ENCODE measurements around the gene RBM20.
A peak's percentile ranks its signal among the peaks of the same experiment; 100 is the strongest.
"Not testable (repeated sequence)": the region's sequence is repeated elsewhere in the genome, so short reads cannot be mapped to it uniquely, and the experiment has no call there.

RBM20 gene

DNA sequence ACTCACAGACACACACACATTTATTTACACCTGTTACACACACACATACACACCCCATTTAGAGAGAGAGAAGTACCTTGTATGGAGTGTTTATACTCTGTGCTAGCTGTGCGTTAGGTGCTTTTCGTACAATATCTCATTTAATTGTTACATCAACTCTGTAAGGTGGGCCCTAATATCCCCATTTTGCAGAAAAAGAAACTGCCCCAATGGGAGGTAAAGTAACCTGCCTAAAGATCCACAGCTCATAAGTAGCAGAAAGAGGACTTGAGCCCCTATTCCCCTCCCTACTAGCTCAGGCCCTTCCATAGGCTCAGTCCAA, 23.8 kb upstream of the RBM20 start:
- POLR2A ChIA-PET: no interaction called here
- CTCF ChIA-PET: interaction anchor here (0.9 to 3.2 kb wide), 3 partner anchors 10 to 52 kb away, joined by 3 to 17 read pairs (median 10); no protein-coding TSS in a partner anchor

DNA sequence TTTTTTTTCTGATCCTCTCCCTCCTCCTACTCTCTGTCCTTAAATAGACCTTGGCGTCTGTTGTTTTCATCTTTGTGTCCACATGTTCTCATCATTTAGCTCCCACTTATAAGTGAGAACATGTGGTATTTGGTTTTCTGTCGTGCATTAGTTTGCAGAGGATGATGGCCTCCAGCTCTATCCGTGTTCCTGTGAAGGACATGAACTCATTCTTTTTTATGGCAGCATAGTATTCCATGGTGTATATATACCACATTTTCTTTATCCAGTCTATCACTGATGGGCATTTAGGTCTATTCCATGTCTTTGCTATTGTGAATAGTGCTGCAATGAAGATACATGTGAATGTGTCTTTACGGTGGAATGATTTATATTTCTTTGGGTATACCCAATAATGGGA, 20.8 kb upstream of the RBM20 start:
- DNase-seq (ENCODE audit: low read depth, low spot score); POLR2A ChIA-PET; H3K4me3 ChIP-seq (ENCODE audit: low read depth, low read length): not testable (repeated sequence)
- CTCF ChIA-PET: interaction anchor here (0.8 to 2.5 kb wide), 5 partner anchors 12 to 49 kb away, joined by 3 to 20 read pairs (median 6); no protein-coding TSS in a partner anchor

More for the DNA sequence above, 23.8 kb upstream of the RBM20 start:
- no peak for DNase-seq (ENCODE audit: low read depth, low spot score)
- no peak overlapping the region for H3K4me3 ChIP-seq (ENCODE audit: low read depth, low read length)
- TF ChIP-seq, protein P1, sequence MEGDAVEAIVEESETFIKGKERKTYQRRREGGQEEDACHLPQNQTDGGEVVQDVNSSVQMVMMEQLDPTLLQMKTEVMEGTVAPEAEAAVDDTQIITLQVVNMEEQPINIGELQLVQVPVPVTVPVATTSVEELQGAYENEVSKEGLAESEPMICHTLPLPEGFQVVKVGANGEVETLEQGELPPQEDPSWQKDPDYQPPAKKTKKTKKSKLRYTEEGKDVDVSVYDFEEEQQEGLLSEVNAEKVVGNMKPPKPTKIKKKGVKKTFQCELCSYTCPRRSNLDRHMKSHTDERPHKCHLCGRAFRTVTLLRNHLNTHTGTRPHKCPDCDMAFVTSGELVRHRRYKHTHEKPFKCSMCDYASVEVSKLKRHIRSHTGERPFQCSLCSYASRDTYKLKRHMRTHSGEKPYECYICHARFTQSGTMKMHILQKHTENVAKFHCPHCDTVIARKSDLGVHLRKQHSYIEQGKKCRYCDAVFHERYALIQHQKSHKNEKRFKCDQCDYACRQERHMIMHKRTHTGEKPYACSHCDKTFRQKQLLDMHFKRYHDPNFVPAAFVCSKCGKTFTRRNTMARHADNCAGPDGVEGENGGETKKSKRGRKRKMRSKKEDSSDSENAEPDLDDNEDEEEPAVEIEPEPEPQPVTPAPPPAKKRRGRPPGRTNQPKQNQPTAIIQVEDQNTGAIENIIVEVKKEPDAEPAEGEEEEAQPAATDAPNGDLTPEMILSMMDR (IDR thresholded peaks at IDR 0.05; ENCODE audit: insufficient read depth, low read length, missing control alignments): no peak

DNA sequence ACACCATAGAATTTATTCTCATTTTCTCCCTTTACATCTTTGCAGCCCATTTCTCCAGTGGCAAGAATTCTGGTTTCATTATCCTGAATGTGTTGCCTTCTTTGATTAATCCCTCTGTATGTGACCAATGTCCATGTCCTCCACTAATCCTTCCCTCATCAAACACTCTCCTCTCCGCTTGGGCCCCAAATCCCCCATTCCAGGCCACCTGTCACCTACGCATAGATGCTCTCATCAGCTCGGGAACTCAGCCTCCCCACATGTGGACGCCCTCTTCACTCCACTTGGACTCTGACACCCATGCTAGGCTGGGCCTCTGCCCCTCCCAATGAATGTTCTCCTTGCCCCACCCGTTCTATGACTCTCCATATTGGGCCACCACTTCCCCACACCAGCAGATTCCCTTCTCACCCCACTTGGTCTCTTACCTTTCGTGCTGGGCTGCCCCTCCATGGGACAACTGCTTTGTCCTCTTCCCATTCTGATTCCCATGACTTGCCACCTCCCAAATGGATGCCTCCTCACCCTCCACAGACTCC, 18.7 kb upstream of the RBM20 start:
- ChIA-PET CTCF (no interaction called here), POLR2A (no interaction called here)
- DNase-seq (ENCODE audit: low read depth, low spot score): no peak
- TF ChIP-seq, protein P1 (IDR thresholded peaks at IDR 0.05; ENCODE audit: insufficient read depth, low read length, missing control alignments): no peak
- no peak overlapping the region for H3K4me3 ChIP-seq (ENCODE audit: low read depth, low read length)

DNA sequence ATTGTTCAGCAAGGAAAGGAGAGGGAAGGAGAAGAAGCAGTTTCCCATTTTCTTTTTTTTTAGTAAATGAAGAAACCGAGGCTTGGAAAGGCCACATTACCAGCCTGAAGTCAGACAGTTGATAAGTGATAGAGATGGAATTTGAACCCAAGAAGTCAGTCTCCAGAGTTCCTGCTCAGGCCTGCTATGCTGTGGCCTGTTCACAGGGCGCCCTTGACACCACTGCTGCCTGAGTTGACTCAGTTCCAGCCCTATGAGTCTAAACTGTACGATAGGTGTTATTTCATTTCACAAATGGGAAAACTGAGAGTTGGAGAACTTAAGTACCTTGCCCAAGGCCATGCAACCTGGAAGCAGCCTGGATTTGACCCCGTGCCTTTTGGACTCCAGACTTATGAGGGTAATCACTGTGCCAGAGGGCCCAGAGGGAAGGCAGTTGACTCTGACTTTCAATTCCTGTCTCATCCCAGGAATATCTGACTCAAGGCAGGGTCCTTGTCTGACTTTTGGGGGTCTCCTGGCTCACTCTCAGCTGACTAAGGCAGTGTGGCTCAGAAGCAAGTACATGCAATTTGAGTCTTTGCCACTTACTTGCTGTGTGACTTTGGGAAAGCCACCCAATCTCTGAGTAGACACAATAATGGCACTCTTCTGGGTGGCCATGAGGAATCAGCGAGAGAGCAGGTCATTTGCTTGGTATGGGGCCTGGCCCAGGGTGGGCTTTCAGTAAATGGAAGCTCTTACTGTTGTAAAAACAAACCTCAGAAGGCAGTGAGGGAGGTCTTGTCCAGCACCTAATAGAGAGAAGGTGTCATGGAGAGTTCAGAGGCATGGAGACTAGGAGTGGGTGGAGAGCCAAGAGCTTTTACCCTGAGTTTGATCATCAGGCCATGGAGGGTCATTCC, 17.9 kb upstream of the RBM20 start:
- TF ChIP-seq, protein P1 (IDR thresholded peaks at IDR 0.05; ENCODE audit: insufficient read depth, low read length, missing control alignments): no peak
- CTCF ChIA-PET: interaction anchor here (0.9 to 1.5 kb wide), 2 partner anchors 17 to 46 kb away, joined by 4 to 5 read pairs; no protein-coding TSS in a partner anchor
- H3K4me3 ChIP-seq (ENCODE audit: low read depth, low read length): no peak overlapping the region
- POLR2A ChIA-PET: no interaction called here
- no peak for DNase-seq (ENCODE audit: low read depth, low spot score)

DNA sequence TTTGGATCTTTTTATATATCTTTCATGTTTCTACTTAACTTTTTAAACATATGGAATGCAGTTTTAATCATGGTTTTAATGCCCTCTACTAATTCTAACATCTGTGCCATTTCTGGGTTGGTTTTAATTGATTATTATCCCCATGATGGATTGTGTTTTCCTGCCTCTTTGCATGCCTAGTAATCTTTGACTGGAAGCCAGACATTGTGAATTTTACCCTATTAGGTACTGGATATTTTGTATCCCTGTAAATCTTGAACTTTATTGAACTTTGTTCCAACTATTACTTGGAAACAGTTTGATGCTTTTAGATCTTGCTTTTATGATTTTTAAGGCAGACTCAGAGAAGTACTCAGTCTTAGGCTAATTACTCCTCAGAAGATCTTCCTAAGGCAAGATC, 16.0 kb upstream of the RBM20 start:
- no peak overlapping the region for H3K4me3 ChIP-seq (ENCODE audit: low read depth, low read length)
- ChIA-PET POLR2A (no interaction called here), CTCF (no interaction called here)
- no peak for DNase-seq (ENCODE audit: low read depth, low spot score)
- TF ChIP-seq, protein P1 (IDR thresholded peaks at IDR 0.05; ENCODE audit: insufficient read depth, low read length, missing control alignments): no peak

DNA sequence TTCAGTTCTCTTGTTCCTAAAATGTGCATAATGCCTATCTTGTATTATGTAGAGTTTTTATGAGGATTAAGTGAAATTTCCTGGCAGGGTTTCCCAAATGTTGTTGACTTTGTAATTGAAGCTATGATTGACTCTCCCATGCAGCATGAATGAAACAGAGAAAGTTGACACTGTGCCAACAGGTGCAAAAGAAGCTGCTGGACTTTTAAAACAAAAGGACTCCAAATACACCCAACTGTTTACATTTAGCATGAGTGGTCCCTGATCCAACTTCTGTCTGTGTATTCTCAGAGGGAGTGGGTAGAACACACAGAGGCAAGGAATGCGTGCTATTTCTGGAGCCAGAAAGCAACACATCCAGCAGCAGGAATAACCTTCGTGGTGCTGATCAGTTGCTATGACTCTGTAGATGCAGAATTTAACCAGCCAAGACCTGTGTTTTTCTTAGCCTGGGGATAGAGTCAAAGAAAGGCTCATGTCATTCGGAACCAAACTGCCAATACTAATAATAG, 14.4 kb upstream of the RBM20 start:
- peak; percentile 46 for DNase-seq (ENCODE audit: low read depth, low spot score)
- H3K4me3 ChIP-seq (ENCODE audit: low read depth, low read length): no peak overlapping the region
- CTCF ChIA-PET: interaction anchor here (1.0 kb wide), 1 partner anchor 19 kb away, joined by 4 read pairs; no protein-coding TSS in a partner anchor
- POLR2A ChIA-PET: no interaction called here
- TF ChIP-seq, protein P1 (IDR thresholded peaks at IDR 0.05; ENCODE audit: insufficient read depth, low read length, missing control alignments): no peak

Data from AG04449 (cell line).